HG02973 (cell line): ENCODE data around the gene SELENON.

ENCODE experiments used
- ATAC-seq: cut with Tn5 transposase; IDR thresholded peaks from one replicate; pipeline ENCODE4 v1.9.1; 2021; ENCODE audit warnings: moderate library complexity; ENCODE audit not compliant: unreplicated experiment

The SELENON gene

DNA sequence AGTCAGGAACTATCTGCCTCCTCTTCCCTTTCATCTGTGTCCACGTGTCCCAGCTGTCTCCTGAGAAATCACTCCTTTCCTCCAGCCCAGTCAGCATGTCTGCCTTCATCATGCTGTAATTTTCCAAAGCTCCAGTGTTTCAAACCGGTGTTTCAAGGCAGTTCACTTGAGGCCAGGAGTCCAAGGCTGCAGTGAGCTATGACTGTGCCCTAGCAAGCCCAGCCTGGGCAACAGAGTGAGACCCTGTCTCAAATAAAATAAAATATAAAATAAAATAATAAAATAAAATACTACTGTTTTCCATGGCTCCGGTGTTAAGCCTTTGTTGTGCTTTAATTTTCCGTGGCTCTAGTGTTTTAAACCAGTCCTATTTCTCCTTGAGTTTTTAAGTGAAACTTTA, 7.9 kb upstream of the SELENON start:
- ATAC-seq, result no peak

DNA sequence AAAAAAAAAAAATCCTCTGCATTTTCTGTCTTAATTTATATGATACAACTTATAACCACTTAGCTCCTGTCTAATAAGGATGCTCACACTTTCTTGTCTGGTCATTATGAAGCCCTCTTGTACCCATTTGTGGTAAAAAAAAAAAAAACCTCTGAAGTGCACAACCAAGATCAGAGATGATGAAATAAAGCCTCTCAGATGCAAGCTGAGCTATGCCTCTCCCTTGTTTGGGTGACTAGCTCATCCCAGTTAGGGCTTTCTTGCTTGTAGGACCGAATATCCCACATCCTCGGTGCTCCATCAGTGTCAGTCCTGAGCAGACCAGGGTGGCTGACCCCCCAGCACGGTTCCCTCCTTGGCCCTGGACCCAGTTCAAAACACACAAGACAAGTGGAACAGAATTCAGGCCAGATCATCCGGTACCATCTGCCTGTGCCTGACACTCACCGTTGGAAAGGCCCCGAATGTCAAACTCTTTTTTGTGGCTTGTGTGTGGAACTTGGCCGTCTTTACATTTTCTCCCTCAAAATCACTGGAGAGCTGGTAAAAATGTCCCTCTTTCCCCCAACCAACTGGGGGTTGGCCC, 6.3 kb upstream of the SELENON start:
- ATAC-seq, result no peak

- ATAC-seq, result no peak
These were observed 5.7 kb upstream of the SELENON start for GRCh38 chr1:25794325-25794724.

GRCh38 chr1:25795211-25795610, 4.8 kb upstream of the SELENON start:
- no peak for ATAC-seq

DNA sequence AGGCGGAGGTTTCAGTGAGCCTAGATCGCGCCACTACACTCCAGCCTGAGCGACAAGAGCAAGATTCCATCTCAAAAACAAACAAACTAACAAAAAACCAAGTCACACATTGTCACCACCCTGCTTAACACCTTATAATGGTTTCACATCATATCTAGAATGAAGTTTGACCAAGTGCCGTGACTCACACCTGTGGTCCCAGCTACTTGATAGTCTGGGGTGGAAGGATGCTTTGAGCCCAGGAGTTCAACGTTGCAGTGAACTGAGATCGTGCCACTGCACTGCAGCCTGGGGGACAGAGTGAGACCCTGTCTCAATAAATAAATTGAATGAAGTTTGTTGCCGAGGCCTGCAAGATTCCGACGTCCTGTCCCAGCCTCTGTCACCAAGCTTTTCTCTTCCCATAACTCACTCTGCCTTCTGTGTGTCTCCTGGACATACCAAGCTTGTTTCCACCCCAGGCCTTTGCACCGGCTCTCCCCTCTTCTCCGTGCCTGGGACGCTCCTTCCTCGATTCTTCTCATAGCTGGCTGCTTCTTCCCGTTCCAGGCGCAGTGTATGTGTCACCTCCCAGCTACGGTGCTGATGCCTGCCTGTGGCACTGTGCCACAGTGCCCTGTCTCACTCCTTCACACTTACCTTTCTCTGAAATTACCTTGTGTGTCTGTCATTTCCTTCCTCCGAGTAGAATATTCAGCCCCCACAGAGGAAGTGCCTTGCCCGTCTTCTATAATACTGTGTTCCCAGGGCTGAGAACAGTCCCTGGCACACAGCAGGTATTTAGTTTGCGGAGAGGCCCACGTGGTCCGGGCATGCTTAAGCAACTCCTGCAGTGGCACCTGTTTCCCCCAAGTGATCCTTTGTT, 3.8 kb upstream of the SELENON start:
- no peak for ATAC-seq

GRCh38 chr1:25796811-25797458, 3.1 kb upstream of the SELENON start:
- ATAC-seq, result no peak

DNA sequence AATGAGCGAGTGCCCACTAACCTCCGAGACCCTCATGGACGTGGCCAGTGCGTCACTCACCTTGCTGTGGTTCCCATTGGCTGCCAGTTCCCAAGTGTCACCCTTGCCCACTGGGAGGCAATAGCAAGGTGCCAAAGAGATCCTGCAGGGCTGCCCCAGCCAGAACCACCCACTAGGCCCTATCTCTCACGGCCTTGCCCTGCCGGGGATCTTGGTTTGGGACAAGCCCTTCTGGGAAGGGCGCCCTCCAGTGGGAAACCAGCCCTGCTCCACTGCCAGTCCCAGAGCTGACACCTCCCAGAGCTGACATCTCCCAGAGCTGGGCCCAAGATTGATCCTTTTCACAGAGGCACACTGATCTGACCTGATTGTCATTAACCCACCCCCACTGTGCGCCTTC, 2.1 kb upstream of the SELENON start:
- no peak for ATAC-seq

GRCh38 chr1:25798666-25799351, 1.2 kb upstream of the SELENON start:
- no peak for ATAC-seq

DNA sequence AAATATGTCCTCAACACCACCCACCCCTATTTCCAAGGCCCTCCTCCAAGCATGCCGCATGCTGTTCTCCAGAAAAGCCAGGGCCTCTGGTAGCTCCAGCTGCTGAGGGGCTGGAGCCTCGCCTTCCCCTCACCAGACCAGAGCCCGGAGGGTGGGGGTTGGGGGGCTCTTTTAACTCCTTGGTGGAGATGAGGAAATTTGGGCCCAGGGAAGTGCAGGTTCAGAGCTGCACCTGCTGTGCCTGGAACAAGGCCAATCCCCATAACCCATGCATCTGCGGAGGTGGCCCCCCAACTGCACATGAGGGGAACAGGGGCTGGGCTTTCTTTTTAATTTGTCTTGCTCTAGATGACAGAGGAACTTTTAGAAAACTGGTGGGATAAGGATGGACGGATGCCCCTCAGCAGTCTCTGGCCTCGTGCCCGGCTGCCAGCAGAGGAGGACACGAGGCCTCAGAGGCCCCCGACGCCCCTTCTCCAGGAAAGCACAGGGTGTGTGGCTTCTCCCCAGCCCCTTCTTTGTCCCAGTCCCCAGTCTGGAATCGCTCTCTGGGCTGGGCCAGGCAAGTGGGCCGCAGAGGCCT, 550 bp upstream of the SELENON start:
- ATAC-seq, result no peak

DNA sequence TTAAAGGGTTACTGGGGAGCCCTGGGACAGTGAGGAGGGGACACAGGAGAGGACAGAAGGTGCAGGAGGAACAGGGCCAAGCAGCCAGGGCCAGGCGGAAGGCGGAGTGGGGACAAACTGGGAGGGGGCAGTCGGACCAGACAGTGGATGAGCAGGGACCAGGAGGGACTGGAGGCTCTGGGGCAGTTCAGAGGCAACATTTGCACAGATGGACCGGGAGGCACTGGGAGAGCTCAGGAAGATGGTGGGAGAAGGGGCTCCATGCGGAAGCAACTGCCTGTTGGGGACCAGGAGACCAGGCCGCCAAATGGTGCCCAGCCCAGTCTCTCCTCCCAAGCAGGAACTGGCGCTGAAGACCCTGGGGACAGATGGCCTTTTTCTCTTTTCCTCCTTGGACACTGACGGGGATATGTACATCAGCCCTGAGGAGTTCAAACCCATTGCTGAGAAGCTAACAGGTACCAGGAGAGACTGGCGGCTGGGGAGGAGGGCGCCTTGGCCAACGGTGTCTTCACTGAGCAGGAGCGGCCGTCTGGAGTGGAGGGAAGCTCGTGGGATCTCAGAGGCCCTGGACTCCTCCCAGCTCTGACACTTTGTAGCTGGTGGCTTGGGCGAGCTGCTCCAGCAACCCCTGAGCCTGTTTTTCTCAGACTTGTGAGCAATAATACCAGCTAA, 847 bp downstream of the SELENON start:
- no peak for ATAC-seq

GRCh38 chr1:25802915-25803314, 2.9 kb downstream of the SELENON start:
- ATAC-seq, result no peak

- no peak for ATAC-seq
These were observed 3.4 kb downstream of the SELENON start for GRCh38 chr1:25803368-25803767.

- ATAC-seq, result no peak
These were observed 4.4 kb downstream of the SELENON start for GRCh38 chr1:25804244-25804963.

GRCh38 chr1:25804964-25805862, 5.2 kb downstream of the SELENON start:
- no peak for ATAC-seq

- no peak for ATAC-seq
These were observed 5.9 kb downstream of the SELENON start for GRCh38 chr1:25805863-25806225.

- no peak for ATAC-seq
These were observed 6.4 kb downstream of the SELENON start for GRCh38 chr1:25806418-25806817.

- ATAC-seq, result no peak
These were observed 7.7 kb downstream of the SELENON start for GRCh38 chr1:25807480-25808390.
